NB4 (cell line): Measurements from ENCODE around the gene PROK2.

Experiments used
- POLR2A ChIP-seq: IDR thresholded peaks from 2 replicates; pipeline ENCODE4 v1.6.1; 2011; ENCODE audit warnings: mild to moderate bottlenecking; ENCODE audit not compliant: insufficient read length; ENCODE audit errors: extremely low read depth
- TF ChIP-seq, protein P1 (sequence below): IDR thresholded peaks from one replicate; pipeline ENCODE4 v1.5.1; 2012; ENCODE audit warnings: low read depth, low read length
- TF ChIP-seq, protein P2 (sequence below): IDR thresholded peaks from 2 replicates; pipeline ENCODE4 v1.6.1; 2011; ENCODE audit warnings: low read depth, low read length

DNA sequence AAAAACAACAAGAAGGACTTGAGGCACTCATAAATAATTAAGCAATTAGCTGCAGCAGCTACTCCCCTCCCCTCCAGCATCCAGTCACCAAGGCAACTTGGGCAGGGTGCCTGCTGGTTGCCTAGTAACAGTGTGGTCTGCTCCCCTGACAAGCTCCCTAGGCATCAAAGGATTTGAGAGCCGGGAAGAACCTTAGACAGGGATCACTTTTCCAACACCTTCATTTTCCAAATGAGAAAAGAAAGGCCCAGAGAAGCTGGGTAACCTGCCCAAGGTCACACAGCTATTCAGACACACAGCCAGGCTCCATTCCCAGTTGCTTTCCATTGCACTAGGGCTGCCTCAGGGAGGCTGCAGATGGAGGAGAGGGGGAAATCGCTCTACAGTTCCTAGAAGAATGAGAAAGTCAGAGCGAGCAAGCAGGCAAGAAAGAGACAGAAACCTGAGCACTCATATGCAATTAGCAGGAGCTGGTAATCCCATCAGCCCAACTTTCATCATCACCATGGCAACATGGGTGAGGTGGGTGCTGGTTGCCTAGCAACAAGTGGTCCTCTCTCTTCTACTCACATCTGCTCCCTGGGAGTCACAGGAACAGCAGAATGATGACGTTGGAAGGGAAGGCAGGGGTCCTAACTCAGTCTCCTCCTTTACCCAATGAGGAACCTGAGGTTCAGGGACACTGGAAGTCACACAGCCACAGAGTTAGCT, 56.2 kb downstream of the PROK2 start:
- TF ChIP-seq, protein P1, sequence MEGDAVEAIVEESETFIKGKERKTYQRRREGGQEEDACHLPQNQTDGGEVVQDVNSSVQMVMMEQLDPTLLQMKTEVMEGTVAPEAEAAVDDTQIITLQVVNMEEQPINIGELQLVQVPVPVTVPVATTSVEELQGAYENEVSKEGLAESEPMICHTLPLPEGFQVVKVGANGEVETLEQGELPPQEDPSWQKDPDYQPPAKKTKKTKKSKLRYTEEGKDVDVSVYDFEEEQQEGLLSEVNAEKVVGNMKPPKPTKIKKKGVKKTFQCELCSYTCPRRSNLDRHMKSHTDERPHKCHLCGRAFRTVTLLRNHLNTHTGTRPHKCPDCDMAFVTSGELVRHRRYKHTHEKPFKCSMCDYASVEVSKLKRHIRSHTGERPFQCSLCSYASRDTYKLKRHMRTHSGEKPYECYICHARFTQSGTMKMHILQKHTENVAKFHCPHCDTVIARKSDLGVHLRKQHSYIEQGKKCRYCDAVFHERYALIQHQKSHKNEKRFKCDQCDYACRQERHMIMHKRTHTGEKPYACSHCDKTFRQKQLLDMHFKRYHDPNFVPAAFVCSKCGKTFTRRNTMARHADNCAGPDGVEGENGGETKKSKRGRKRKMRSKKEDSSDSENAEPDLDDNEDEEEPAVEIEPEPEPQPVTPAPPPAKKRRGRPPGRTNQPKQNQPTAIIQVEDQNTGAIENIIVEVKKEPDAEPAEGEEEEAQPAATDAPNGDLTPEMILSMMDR: no peak
- TF ChIP-seq, protein P2, sequence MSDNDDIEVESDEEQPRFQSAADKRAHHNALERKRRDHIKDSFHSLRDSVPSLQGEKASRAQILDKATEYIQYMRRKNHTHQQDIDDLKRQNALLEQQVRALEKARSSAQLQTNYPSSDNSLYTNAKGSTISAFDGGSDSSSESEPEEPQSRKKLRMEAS: no peak
- no peak for TF ChIP-seq POLR2A
